HL-60 (cell line): ENCODE measurements around the gene SIGLEC8.

Source experiments
- POLR2AphosphoS5 ChIP-seq: IDR thresholded peaks from 2 replicates; pipeline ENCODE4 v1.6.1; 2012; ENCODE audit warnings: low read depth
- REST ChIP-seq: IDR thresholded peaks from 2 replicates; pipeline ENCODE4 v1.6.1; 2012; ENCODE audit warnings: low read depth; ENCODE audit not compliant: insufficient replicate concordance
- SPI1 ChIP-seq: IDR thresholded peaks from 2 replicates; pipeline ENCODE4 v1.6.1; 2012; ENCODE audit warnings: low read depth, mild to moderate bottlenecking, borderline replicate concordance
- TF ChIP-seq, protein P1 (sequence below): IDR thresholded peaks from one replicate; pipeline ENCODE4 v1.5.1; 2011; ENCODE audit warnings: low read length, control low read depth, inconsistent platforms; ENCODE audit not compliant: insufficient read depth

- TF ChIP-seq SPI1 (no peak), REST (no peak), POLR2AphosphoS5 (no peak)
- TF ChIP-seq, protein P1, sequence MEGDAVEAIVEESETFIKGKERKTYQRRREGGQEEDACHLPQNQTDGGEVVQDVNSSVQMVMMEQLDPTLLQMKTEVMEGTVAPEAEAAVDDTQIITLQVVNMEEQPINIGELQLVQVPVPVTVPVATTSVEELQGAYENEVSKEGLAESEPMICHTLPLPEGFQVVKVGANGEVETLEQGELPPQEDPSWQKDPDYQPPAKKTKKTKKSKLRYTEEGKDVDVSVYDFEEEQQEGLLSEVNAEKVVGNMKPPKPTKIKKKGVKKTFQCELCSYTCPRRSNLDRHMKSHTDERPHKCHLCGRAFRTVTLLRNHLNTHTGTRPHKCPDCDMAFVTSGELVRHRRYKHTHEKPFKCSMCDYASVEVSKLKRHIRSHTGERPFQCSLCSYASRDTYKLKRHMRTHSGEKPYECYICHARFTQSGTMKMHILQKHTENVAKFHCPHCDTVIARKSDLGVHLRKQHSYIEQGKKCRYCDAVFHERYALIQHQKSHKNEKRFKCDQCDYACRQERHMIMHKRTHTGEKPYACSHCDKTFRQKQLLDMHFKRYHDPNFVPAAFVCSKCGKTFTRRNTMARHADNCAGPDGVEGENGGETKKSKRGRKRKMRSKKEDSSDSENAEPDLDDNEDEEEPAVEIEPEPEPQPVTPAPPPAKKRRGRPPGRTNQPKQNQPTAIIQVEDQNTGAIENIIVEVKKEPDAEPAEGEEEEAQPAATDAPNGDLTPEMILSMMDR, result no peak
Measured at GRCh38 chr19:51489113-51489512, 30.9 kb upstream of the SIGLEC8 start.
